ENCODE data around the gene PLD4.
"Not testable (repeated sequence)": the region's sequence is repeated elsewhere in the genome, so short reads cannot be mapped to it uniquely, and the experiment has no call there.

PLD4 gene

DNA sequence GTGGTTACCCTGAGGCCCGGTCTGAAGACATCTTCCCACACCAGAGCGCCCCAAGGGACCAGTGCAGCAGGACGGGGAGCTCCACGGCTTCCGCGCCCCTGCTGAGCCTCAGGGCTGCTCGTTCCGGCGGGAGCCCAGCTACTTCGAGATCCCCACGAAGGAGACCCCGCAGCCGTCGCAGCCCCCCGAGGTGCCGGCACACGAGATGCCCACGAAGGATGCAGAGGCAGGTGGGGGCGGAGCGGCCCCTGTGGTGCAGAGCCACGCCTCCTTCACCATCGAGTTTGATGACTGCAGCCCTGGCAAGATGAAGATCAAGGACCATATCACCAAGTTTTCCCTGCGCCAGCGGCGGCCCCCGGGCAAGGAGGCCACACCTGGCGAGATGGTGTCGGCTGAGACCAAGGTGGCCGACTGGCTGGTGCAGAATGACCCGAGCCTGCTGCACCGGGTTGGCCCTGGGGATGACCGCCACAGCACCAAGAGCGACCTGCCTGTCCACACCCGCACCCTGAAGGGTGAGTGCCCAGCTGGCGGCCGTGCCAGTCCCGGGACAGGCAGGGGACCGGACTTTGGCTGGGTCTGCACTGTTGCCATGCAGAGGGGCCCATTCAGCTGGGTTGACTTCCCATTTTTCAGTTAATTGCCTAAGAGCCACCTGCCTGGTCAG, 41.6 kb upstream of the PLD4 start:
- H3K4me3 ChIP-seq (ENCODE audit: low read depth, low read length), result no peak overlapping the region
- TF ChIP-seq, protein P1, sequence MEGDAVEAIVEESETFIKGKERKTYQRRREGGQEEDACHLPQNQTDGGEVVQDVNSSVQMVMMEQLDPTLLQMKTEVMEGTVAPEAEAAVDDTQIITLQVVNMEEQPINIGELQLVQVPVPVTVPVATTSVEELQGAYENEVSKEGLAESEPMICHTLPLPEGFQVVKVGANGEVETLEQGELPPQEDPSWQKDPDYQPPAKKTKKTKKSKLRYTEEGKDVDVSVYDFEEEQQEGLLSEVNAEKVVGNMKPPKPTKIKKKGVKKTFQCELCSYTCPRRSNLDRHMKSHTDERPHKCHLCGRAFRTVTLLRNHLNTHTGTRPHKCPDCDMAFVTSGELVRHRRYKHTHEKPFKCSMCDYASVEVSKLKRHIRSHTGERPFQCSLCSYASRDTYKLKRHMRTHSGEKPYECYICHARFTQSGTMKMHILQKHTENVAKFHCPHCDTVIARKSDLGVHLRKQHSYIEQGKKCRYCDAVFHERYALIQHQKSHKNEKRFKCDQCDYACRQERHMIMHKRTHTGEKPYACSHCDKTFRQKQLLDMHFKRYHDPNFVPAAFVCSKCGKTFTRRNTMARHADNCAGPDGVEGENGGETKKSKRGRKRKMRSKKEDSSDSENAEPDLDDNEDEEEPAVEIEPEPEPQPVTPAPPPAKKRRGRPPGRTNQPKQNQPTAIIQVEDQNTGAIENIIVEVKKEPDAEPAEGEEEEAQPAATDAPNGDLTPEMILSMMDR (IDR thresholded peaks at IDR 0.05; ENCODE audit: low read depth, low read length), result no peak

DNA sequence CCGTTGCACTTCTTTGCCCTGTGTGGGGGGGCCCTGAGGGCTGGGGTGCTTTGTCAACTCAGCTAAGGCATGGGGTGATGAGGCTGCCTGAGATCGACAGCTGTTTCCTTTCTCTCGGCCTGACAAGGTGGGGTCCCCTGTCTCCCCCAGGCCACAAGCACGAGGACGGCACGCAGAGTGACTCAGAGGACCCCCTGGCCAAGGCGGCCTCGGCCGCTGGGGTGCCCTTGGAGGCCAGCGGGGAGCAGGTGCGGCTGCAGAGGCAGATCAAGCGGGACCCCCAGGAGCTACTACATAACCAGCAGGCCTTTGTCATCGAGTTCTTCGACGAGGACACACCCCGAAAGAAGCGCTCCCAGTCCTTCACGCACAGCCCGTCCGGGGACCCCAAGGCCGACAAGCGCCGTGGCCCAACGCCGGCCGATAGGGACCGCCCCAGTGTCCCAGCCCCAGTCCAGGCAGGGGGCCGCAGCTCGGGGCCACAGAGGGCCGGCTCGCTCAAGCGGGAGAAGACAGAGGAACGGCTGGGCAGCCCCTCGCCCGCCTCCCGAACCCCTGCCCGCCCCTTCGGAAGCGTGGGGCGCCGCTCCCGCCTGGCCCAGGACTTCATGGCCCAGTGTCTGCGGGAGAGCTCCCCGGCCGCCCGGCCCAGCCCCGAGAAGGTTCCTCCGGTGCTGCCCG, 40.9 kb upstream of the PLD4 start:
- no peak overlapping the region for H3K4me3 ChIP-seq (ENCODE audit: low read depth, low read length)
- TF ChIP-seq, protein P1 (IDR thresholded peaks at IDR 0.05; ENCODE audit: low read depth, low read length), result no peak

- not testable (repeated sequence) for H3K4me3 ChIP-seq (ENCODE audit: low read depth, low read length)
Observed at GRCh38 chr14:104884381-104884780, 40.3 kb upstream of the PLD4 start.

DNA sequence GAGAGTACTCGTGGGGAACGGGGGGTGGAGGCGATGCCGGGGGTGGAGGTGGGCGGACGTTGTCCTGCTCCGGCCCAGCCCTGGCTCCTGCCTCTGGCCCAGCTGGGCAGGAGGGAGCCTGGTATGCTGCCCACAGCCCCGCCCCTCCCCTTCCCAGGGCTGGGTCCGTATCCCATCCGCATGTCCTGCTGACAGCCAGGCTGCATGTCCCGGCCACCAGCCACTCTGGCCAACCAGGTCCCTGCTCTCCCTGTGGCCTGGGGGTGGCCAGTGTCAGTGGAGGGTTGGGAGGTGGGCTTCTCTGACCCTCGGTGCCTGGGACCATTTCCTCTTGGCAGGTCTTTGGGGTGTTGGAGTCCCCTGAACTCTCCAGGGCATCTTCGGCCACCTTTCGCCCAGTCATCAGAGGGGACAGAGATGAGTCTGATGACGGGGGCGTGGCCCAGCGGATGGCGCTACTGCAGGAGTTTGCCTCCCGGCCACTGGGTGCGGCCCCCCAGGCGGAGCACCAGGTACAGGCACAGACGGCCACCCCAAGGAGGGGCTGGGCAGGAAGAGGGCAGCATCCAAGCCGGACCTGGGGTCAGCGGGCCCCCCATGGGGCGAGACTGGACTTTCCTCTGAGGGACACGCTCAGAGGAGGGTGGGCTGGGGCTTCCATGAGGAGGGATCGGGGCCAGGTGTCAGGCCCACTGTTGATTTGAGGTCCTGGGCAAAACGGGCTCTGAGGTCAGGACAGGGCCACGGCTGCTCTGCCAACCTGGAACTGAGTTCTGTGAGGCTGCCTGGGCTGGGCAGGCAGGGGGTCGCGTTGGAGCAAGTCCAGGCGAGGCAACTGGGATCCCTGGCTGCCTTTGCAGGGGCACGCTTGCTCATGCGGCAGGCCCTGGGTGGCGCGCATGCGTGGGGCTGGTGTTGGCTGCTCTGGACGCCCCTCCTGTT, 39.4 kb upstream of the PLD4 start:
- no peak overlapping the region for H3K4me3 ChIP-seq (ENCODE audit: low read depth, low read length)
- TF ChIP-seq, protein P1 (IDR thresholded peaks at IDR 0.05; ENCODE audit: low read depth, low read length), result no peak

DNA sequence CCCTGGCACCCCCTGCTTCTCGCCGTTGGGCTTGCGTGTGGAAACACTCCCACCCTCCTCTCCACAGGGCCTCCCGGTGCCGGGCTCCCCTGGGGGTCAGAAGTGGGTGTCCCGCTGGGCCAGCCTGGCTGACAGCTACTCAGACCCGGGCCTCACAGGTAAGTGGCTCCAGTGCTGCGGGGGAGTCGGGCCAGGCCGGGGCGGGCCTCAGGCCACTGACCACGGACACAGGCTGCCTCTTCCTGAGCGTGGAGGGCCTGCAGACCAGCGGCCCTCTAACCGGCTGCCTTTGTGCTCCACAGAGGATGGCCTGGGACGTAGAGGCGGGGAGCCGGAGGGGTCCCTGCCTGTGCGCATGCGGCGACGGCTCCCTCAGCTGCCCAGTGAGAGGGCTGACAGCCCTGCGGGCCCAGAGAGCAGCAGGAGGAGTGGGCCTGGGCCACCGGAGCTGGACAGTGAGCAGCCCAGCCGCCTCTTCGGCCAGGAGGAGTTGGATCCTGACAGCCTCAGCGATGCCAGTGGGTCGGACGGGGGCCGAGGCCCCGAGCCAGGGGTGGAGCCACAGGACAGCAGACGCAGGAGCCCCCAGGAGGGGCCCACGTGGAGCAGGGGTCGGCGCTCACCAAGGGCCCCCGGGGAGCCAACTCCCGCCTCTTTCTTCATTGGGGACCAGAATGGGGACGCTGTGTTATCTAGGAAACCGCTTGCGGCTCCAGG, 38.5 kb upstream of the PLD4 start:
- TF ChIP-seq, protein P1 (IDR thresholded peaks at IDR 0.05; ENCODE audit: low read depth, low read length), result no peak
- H3K4me3 ChIP-seq (ENCODE audit: low read depth, low read length), result no peak overlapping the region

DNA sequence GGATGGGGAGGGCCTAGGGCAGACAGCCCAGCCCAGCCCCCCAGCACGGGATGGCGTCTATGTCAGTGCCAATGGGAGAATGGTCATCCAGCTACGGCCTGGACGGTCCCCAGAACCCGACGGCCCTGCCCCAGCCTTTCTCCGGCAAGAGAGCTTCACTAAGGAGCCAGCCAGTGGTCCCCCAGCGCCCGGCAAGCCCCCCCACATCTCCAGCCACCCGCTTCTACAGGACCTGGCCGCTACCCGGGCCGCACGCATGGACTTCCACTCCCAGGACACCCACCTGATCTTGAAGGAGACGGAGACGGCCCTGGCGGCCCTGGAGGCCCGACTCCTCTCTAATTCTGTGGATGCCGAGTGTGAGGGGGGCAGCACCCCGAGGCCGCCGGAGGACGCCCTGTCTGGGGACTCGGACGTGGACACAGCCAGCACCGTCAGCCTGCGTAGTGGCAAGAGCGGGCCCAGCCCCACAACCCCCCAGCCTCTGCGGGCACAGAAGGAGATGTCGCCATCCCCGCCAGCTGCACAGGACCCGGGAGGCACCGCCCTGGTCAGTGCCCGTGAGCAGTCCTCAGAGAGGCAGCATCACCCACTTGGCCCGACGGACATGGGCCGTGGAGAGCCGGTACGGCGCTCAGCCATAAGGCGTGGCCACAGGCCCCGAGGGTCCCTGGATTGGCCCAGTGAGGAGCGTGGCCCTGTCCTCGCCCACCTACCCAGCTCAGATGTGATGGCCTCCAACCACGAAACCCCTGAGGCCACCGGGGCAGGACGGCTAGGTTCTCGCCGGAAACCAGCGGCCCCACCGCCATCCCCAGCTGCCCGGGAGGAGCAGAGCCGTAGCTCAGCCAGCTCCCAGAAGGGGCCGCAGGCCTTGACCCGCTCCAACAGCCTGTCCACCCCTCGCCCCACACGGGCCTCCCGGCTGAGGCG, 37.7 kb upstream of the PLD4 start:
- TF ChIP-seq, protein P1 (IDR thresholded peaks at IDR 0.05; ENCODE audit: low read depth, low read length), result no peak
- H3K4me3 ChIP-seq (ENCODE audit: low read depth, low read length), result no peak overlapping the region
